GM18511 (cell line): ENCODE data around the gene ACTN4.
"Not testable (repeated sequence)": the region's sequence is repeated elsewhere in the genome, so short reads cannot be mapped to it uniquely, and the experiment has no call there.

Source experiments
- ATAC-seq: cut with Tn5 transposase; IDR thresholded peaks from one replicate; pipeline ENCODE4 v1.9.1; 2021; ENCODE audit warnings: mild to moderate bottlenecking, moderate library complexity; ENCODE audit not compliant: unreplicated experiment

The ACTN4 gene

DNA sequence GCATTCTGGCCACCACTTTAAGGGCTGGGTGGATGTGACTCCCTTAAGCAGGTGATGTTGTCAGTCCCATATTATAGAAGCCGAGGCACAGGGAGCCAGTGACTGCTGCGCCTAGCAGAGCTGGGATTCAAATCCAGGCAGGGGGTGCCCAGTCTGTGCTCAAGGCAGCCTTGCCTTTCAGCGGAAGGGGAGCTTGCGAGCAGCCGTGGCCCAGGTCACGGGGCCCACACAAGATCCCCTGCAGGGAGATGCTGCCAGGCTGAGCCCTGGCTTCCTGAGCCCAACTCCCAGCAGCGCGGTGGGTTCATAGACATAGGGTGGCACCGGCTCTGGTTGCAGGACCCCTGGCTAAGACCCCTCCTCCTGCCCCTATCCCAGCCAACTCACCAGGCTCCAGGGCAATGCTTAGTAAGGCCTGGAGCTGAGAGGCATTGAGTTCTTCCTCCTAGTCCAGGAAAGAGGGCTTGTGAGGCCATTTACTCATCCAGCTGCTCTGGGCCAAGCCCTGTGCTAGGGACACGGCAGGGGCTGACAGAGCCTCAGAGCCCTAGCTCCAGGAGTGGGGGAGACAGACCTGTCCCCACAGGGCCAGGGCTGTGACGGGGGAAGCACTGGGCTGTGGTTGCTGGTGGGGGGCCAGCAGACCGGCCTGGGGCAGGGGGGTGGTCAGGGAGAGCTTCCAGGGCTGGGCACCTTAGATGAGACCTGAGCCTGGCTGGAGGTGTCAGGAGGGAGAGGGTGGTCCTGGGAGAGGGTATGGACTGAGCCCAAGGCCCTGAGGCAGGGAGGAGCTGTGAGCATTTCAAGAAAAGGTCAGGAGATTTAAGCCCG, 87.2 kb downstream of the ACTN4 start:
- ATAC-seq, result peak; percentile 27

- no peak for ATAC-seq
These were observed 87.8 kb downstream of the ACTN4 start for GRCh38 chr19:38735257-38735686.

DNA sequence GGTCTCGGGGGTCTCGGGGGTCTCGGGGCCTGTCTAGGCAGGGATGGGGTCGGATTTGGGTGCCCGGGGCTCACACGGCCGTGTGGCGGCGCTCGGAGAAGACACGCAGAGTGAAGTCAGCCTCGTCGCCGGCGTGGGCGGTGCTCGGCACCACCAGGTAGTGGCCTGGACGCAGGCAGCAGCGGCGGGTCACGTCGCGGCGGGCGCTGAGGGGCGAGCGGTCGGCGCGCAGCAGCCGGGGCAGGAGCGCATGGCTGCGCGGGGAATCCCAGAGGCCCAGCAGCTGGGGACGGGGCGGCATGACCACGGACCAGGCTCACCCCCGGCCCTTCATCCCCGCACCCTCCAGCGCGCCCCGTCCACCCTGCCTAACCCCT, 88.6 kb downstream of the ACTN4 start:
- no peak for ATAC-seq

- ATAC-seq, result no peak
These were observed 89.2 kb downstream of the ACTN4 start for GRCh38 chr19:38736413-38737280.

DNA sequence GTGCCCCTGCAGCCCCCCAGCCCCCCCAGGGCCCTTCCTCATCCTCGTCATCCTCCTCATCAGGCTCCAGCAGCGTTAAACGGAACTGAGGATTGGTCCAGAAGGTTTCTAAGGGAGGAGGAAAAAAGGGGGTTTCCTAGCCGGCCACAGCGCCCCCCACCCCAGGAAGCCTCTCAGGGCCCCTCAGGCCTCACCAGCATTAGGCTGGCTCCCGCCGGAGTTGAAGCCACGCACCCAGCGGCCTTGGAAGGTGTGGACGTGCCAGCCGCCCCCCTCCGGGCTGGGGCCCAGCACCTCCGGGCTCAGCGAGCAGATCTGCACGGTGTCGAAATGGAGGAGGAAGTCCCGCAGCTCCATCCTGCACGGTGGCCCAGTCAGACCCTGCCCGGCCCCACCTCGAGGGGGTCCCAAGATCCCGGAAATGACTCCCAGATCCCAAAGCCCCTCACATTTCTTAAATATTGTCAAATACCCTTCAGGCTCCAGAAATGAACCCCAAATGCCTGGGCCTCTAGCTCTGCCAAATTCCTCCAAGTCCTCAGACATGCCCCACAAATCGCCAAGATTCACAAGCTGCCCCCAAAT, 89.9 kb downstream of the ACTN4 start:
- ATAC-seq, result no peak

- no peak for ATAC-seq
These were observed 90.7 kb downstream of the ACTN4 start for GRCh38 chr19:38737921-38738737.

- ATAC-seq, result no peak
These were observed 92.2 kb downstream of the ACTN4 start for GRCh38 chr19:38739440-38740256.

DNA sequence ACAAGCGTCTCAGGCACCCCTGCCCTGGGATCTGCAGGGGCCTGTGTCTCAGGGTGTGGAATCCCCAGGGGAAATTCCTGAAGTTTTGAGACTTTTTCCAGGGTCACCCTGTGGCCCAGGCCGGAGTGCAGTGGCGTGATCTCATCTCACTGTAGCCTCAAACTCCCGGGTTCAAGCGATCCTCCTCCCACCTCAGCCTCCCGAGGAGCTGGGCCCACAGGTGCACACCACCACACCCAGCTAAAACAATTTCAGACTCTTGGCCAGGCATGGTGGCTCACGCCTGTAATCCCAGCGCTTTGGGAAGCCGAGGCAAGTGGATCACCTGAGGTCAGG, 92.8 kb downstream of the ACTN4 start:
- ATAC-seq, result no peak

DNA sequence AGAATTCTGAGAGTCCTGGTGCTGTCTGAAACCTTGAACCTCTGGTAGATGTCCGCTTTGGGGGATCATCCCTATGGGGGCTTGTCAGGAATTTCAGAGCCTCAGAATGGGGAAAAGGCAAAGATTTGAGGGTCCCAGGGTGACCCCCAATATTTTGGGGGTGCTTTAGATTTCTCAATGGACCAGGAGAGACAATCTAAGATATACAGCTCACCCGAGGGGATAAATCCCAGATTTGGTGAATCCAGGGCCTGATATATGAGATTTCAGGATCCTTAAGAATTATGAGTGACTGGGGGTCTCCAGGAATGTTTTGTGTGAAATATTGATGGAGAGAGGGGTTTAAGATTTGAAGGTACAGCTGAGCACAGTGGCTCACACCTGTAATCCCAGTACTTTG, 93.5 kb downstream of the ACTN4 start:
- no peak for ATAC-seq

- no peak for ATAC-seq
These were observed 94.2 kb downstream of the ACTN4 start for GRCh38 chr19:38741670-38742069.

GRCh38 chr19:38742296-38742695, 94.8 kb downstream of the ACTN4 start:
- no peak for ATAC-seq

DNA sequence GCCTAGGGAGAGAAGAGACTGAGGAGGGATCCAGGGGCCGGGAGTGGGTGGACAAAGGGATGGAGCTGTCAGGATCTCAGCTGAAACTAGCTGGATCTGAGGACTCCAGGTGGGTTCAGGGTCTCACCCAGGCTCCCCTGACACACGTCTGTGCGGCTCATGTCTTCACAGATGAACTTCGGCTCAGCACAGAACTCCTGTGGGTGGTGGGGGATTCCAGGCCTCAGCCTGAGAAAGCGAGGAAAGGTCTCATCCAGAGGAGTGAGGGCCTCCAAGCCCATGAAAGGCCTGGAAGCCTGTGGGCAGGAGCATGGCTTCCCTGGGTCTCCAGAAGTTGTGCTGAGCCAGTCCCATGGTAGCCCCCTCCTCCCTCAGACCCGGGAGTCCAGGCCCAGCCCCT, 95.5 kb downstream of the ACTN4 start:
- ATAC-seq, result no peak

- no peak for ATAC-seq
These were observed 96.2 kb downstream of the ACTN4 start for GRCh38 chr19:38743394-38744297.

DNA sequence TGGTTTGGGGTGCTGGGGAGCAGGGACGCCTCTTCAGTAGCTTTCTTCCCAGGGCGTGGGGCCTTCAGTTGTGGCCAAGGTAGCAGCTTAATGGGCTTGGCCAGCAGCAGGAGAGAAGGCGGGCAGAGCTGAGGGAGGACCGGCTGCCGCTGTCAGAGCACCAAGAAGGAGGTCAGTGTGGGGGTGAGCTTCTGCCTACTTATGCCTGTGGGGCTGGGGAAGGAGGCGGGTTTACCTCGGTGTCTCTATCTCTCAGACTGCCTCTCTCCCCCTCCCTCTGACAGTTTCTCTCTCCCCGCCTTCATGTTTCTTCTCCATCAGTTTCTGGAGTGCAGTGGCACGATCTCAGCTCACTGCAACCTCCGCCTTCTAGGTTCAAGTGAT, 96.8 kb downstream of the ACTN4 start, which contains the start of gene CAPN12:
Gene CAPN12, minus strand, starts transcription at position 177 of the 384 bp plus-strand sequence. CDS start 309 bp downstream, outside the sequence.
- no peak for ATAC-seq

DNA sequence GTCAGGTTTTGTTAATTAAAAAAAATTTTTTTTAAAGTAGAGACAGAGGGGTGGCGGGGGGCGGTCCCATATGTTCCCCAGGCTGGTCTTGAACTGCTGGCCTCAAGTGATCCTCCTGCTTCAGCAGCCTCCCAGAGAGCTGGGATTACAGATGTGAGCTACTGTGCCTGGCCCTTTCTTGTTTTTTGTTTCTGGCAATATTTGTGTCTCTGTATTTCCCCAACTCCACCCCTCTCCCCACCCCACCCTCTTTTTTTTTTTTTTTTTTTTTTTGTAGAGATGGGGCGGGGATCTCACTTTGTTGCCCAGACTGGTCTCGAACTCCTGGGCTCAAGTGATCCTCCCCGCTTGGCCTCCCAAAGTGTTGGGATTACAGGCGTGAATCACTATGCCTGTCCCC, 97.4 kb downstream of the ACTN4 start:
- no peak for ATAC-seq

- ATAC-seq, result no peak
These were observed 97.9 kb downstream of the ACTN4 start for GRCh38 chr19:38745316-38745715.

DNA sequence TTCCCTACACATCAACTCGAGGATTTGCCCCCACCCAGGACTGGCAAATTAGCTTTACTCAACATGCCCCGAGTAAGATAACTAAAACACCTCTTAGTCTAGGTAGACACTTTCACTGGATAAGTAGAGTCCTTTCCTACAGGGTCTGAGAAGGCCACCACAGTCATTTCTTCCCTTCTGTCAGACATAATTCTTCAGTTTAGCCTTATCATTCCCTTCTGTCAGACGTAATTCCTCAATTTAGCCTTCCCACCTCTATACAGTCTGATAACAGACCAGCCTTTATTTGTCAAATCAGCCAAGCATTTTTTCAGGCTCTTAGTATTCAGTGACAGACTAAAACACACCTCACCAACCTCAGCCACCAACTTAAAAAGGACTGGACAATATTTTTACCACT, 106.3 kb downstream of the ACTN4 start:
- not testable (repeated sequence) for ATAC-seq

GRCh38 chr19:38754196-38754595, 106.7 kb downstream of the ACTN4 start:
- not testable (repeated sequence) for ATAC-seq

DNA sequence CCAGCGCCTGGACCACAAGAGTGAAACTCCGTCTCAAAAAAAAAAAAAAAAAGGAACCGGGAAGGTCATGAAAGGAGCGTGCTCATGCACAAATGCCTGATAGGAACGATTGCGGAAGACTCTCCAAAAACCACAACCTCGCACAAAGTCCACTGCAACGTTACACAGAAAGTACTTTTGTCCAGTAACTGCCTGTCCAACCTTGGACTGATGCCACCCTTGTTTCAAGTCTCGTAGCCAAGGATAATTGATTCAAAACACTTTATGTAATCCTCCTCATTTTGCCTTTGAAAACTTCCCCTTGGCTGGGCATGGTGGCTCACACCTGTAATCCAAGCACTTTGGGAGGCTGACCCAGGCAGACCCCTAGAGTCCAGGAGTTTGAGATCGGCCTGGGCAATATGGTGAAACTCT, 112.1 kb downstream of the ACTN4 start:
- ATAC-seq, result no peak
